ENCODE results near the gene ARHGAP22. TPM values are rescaled to one million over a fixed set of nuclear protein-coding genes. Genes with fewer than 3 reads are reported as not detected.
A peak's percentile ranks its signal among the peaks of the same experiment; 100 is the strongest.

The ARHGAP22 gene
- total RNA-seq, 1 donor from 2014 or later = 3.8 TPM

DNA sequence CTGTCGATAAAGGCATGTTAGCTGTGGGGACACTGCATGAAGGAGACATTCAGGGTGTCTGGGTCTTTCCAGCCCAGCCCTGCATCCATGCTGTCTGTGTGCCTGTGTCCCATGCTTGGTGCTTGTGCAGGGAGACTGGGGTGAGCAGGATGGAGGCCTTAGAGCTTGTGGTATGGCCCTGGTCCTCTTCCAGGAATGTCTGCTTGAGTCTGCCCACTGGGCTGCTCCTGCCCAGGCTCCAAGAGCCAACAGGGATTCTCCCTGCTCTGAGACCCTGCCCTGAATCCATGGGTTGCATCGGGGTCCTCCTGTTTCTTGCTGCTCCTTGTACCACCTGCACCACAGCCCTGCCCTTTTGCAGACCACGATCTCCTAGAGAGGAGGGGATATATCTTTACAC lies 31.4 kb upstream of the ARHGAP22 start:
- TF ChIP-seq, protein P1, sequence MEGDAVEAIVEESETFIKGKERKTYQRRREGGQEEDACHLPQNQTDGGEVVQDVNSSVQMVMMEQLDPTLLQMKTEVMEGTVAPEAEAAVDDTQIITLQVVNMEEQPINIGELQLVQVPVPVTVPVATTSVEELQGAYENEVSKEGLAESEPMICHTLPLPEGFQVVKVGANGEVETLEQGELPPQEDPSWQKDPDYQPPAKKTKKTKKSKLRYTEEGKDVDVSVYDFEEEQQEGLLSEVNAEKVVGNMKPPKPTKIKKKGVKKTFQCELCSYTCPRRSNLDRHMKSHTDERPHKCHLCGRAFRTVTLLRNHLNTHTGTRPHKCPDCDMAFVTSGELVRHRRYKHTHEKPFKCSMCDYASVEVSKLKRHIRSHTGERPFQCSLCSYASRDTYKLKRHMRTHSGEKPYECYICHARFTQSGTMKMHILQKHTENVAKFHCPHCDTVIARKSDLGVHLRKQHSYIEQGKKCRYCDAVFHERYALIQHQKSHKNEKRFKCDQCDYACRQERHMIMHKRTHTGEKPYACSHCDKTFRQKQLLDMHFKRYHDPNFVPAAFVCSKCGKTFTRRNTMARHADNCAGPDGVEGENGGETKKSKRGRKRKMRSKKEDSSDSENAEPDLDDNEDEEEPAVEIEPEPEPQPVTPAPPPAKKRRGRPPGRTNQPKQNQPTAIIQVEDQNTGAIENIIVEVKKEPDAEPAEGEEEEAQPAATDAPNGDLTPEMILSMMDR (IDR thresholded peaks at IDR 0.05; ENCODE audit: borderline replicate concordance) = no peak
- H3K4me3 ChIP-seq = no peak overlapping the region
- H3K27ac ChIP-seq (replicated peaks) = no peak overlapping the region
- H3K9me3 ChIP-seq (replicated peaks) = peaks cover 18% of the 10 kb centered on the region
- no peaks in the 10 kb centered on the region for H3K36me3 ChIP-seq
- peaks cover 16% of the 10 kb centered on the region for H3K4me1 ChIP-seq
- no peaks in the 10 kb centered on the region for H3K27me3 ChIP-seq (ENCODE audit: low read depth)
- DNase-seq = no peak
- intact Hi-C loops (cut with micrococcal nuclease) = no loop called here

DNA sequence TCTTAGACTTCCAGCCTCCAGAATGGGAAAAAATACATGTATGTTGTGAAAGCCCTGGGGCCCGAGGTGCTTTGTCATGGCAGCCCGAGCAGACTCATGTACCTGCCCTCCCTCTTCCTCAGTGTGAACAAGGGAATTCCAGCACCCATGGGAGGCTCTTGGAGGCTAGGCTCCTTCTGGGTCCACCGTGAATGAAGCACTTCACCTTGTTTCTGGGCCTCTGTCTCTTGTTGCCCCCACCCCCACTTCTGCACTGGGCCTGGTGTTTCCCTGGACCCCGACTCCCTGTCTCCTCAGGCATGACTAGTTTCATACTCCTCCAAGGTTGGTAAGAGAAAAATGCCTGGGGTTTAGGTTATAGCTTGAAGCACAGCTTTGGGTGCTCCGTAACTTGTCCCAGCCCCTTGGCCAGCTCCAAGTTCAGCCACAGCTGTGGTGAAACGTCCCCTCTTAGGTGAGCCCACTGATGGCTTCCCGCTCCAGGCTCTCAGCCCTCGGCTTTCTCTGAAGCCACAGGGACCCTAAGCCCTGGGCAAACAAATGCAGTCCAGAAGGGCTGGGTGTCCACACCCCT lies 30.2 kb upstream of the ARHGAP22 start:
- Histone ChIP-seq H3K27ac (replicated peaks) (peak overlapping the region; percentile 44), H3K9me3 (replicated peaks) (peaks cover 7% of the 10 kb centered on the region), H3K27me3 (ENCODE audit: low read depth) (no peaks in the 10 kb centered on the region), H3K4me1 (peaks cover 16% of the 10 kb centered on the region), H3K4me3 (no peak overlapping the region), H3K36me3 (no peaks in the 10 kb centered on the region)
- intact Hi-C loops (cut with micrococcal nuclease) = no loop called here
- TF ChIP-seq, protein P1 (IDR thresholded peaks at IDR 0.05; ENCODE audit: borderline replicate concordance) = no peak
- no peak for DNase-seq

DNA sequence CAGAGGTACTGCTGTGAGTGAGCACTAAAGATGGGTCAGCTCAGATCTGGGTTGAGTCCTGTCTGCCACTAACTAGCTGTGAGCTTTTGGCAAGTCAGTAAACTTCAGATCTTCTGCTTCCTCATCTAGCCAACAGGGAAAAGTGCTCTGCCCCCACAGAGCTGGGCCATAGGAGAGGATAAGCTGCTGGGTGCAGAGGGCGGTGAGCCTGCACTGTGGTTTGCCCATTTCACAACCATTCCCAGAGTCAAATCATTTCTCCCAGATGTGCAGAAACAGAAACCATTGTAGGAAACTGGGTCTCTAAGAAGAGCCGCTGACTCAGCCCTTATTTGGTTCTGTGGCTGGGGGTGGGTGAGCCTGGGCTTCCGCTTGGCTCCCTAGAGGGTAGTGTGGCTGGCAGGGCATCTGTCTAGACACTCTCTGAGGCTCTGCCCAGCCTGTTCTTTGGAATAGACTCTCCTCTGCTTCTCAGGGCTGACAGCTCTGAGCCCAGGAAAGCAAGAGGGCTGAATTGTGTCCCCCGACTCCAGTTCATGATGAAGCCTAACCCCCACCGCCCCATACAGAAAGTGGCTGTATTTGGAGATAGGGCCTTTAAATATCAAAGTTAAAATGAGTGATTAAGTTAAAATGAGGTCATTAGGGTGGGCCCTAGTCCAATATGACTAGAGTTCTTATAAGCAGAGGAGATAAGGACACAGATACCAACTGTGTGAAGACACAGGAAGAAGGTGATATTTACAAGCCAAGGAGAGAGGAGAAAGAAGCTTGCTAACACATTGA lies 29.5 kb upstream of the ARHGAP22 start:
- TF ChIP-seq, protein P1 (IDR thresholded peaks at IDR 0.05; ENCODE audit: borderline replicate concordance) = no peak
- H3K27me3 ChIP-seq (ENCODE audit: low read depth) = no peaks in the 10 kb centered on the region
- H3K27ac ChIP-seq (replicated peaks) = peak overlapping the region; percentile 44
- peaks cover 14% of the 10 kb centered on the region for H3K4me1 ChIP-seq
- DNase-seq = peak; percentile 46
- H3K9me3 ChIP-seq (replicated peaks) = no peaks in the 10 kb centered on the region
- H3K36me3 ChIP-seq = no peaks in the 10 kb centered on the region
- intact Hi-C loops (cut with micrococcal nuclease) = no loop called here
- H3K4me3 ChIP-seq = no peak overlapping the region

DNA sequence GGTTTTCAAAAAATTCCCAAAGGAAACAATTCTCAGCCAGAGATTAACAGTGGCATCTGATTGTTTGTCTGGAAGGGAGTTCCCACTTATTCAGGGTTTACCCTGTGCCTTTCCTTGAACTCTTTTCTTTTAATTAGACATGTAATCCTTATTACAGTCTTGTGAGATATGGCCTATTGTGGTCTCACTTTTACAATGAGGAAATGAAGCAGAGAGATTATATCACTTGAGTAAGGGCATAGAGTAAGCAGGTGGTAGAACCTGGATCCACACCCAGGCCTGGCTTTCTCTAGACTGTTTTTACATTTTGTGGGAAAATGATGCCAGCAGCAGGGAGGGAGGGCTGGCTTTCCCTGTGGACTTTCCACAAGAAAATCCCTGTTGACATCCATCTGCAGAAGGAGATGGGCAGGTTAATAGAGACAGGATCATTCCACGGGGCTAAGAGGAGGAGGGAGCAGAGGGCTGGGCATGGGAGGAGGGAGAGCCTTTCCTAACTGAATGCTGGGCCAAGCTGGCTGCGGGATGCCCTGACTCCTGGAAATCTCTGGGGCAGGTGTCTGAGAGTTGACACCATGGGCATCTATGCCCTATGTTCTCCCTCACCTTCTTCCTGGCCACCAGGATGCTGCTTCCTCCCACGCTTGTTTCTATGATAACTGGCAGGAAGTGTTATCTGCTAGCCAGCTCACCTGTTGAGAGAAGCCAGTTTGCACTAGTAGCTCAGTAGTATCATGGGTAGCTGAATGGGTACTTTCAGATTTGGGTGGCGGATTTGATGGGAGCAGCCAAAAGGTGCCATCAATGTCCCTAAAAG lies 28.7 kb upstream of the ARHGAP22 start:
- DNase-seq = no peak

DNA sequence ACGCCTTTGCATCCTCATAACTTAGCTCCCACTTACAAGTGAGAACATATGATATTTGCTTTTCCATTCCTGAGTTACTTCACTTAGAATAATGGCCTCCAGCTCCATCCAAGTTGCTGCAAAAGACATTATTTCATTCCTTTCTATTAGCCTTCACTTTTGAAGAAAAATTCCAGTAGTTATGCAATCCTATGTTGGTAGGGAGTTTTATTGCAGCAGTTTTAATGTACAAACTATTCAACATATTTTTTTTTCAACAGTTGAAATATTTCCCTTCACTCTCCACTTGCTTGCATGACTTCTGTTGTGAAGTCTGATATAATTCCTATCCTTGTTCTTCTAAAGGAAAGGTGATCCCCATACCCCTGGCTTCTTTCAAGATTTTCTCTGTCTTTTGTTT lies 27.3 kb upstream of the ARHGAP22 start:
- Histone ChIP-seq H3K27ac (replicated peaks) (no peak overlapping the region), H3K9me3 (replicated peaks) (no peaks in the 10 kb centered on the region), H3K27me3 (ENCODE audit: low read depth) (no peaks in the 10 kb centered on the region), H3K36me3 (no peaks in the 10 kb centered on the region), H3K4me3 (no peak overlapping the region), H3K4me1 (peaks cover 11% of the 10 kb centered on the region)
- TF ChIP-seq, protein P1 (IDR thresholded peaks at IDR 0.05; ENCODE audit: borderline replicate concordance) = no peak
- intact Hi-C loops (cut with micrococcal nuclease) = no loop called here
- no peak for DNase-seq

More for the DNA sequence above, 28.7 kb upstream of the ARHGAP22 start:
- TF ChIP-seq, protein P1 (IDR thresholded peaks at IDR 0.05; ENCODE audit: borderline replicate concordance) = no peak
- Histone ChIP-seq H3K4me3 (no peak overlapping the region), H3K9me3 (replicated peaks) (no peaks in the 10 kb centered on the region), H3K36me3 (no peaks in the 10 kb centered on the region), H3K4me1 (peaks cover 11% of the 10 kb centered on the region), H3K27me3 (ENCODE audit: low read depth) (no peaks in the 10 kb centered on the region), H3K27ac (replicated peaks) (no peak overlapping the region)
- intact Hi-C loops (cut with micrococcal nuclease) = no loop called here
